Smooth muscle cell (in vitro differentiated cells): ENCODE data around the gene GFPT1. TPM values are rescaled to one million over a fixed set of nuclear protein-coding genes. Genes with fewer than 3 reads are reported as not detected.

ENCODE experiments used
- DNase-seq: peaks from one replicate; lab custom pipeline; 2025; ENCODE audit not compliant: unreplicated experiment; lab: John Stamatoyannopoulos, UW
- H2AFZ ChIP-seq: fragments of 200-600 bp; sonication (generic); 2 replicates; pipeline ENCODE4 v1.6.0; 2016; ENCODE audit warnings: antibody characterized with exemption, low read depth, mild to moderate bottlenecking
- H3F3A ChIP-seq: fragments of 200-600 bp; sonication (generic); 2 replicates; pipeline ENCODE4 v1.6.0; 2017; ENCODE audit warnings: antibody characterized with exemption, low read depth
- H3K27ac ChIP-seq: fragments of 200-600 bp; sonication (generic); 2 replicates; pipeline ENCODE4 v1.5.1; 2016; ENCODE audit warnings: low read depth, mild to moderate bottlenecking
- H3K27me3 ChIP-seq: fragments of 200-600 bp; sonication (generic); 2 replicates; pipeline ENCODE4 v1.6.1; 2016; ENCODE audit warnings: low read depth, mild to moderate bottlenecking
- H3K36me3 ChIP-seq: fragments of 200-600 bp; sonication (generic); 2 replicates; pipeline ENCODE4 v1.5.1; 2016; ENCODE audit warnings: low read depth
- H3K4me1 ChIP-seq: fragments of 200-600 bp; sonication (generic); 2 replicates; pipeline ENCODE4 v1.5.1; 2016; ENCODE audit warnings: low read depth
- H3K4me2 ChIP-seq: fragments of 200-600 bp; sonication (generic); 2 replicates; pipeline ENCODE4 v1.6.0; 2016; ENCODE audit warnings: mild to moderate bottlenecking
- H3K4me3 ChIP-seq: fragments of 200-600 bp; sonication (generic); 2 replicates; pipeline ENCODE4 v1.5.1; 2016; ENCODE audit warnings: mild to moderate bottlenecking
- H3K79me2 ChIP-seq: fragments of 200-600 bp; sonication (generic); 2 replicates; pipeline ENCODE4 v1.6.0; 2016; ENCODE audit warnings: low read depth, mild to moderate bottlenecking
- H3K9ac ChIP-seq: fragments of 200-600 bp; sonication (generic); 2 replicates; pipeline ENCODE4 v1.6.0; 2016; ENCODE audit warnings: low read depth
- H3K9me3 ChIP-seq: fragments of 200-600 bp; sonication (generic); replicated peaks from 2 replicates; pipeline ENCODE4 v1.5.1; 2016; ENCODE audit warnings: low read depth
- H4K20me1 ChIP-seq: fragments of 200-600 bp; sonication (generic); 2 replicates; pipeline ENCODE4 v1.6.0; 2016; ENCODE audit warnings: low read depth
- WGBS: methylation state at CpG from one replicate; pipeline ENCODE4 v1.1.7; 2016; ENCODE audit warnings: low lambda C conversion rate; 5-methylcytosine and 5-hydroxymethylcytosine counted together
- polyA plus RNA-seq: library from polyadenylated mRNA; unstranded; fragments of >200 nt; fragmentation: Nextera tagmentation; extraction: Ambion mirVana; gene quantifications from 2 replicates; pipeline ENCODE4 v1.2.1, GENCODE V29; 2016
- small RNA-seq: library from RNA; depleted of rRNA; stranded (forward); fragments of <200 nt; gene quantifications from one replicate; pipeline ENCODE3, GENCODE V24; 2014
- total RNA-seq: library from RNA; depleted of rRNA; stranded (reverse); fragments of >200 nt; gene quantifications from 2 replicates; pipeline ENCODE4 v1.2.3, GENCODE V29; 2014
- TF ChIP-seq, protein P1 (sequence below): fragments of 200-600 bp; sonication (generic); IDR thresholded peaks from 2 replicates; pipeline ENCODE4 v1.5.1; 2017; ENCODE audit warnings: borderline replicate concordance, mild to moderate bottlenecking, antibody characterized with exemption; ENCODE audit not compliant: insufficient read depth, poor library complexity, severe bottlenecking

The GFPT1 gene
- total and polyA plus RNA-seq, 2 experiments from 2014 or later, result 78.5 to 97.7 TPM

DNA sequence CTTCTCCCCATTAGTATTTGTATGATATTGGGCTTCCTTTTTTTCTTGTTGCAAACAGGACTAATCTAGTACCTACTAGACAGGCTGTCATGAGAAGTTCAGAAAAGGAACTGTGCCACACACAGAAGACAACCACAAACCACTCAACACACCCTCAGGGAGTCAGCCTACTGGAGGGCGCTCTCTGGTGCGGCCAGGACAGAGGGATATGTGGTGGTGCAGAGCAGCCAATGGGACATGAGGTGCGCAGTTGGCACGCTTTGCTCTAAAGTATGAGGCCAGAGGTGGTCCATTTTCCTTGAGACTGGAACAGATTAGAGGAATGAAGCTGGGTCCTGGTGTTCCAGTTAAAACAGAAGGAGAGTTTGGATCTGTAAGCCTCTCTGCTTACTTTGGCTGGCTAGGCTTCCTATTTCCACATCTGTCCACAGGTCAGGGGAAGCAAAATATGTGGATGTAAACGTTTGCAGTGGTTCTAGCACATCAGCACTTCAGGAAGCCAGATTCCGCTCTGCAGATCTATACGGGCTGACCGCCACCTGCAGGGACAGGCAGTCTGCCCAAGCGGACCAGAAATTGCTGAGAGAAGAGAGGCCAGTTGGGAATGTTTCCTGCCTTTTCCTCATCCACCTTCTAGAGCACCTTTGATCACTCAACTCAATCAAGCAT is 114.1 kb downstream of the GFPT1 start:
- H4K20me1 ChIP-seq, result no peaks in the 10 kb centered on the region
- WGBS, result 77% methylated on average over 9 of the region's 9 CpGs

DNA sequence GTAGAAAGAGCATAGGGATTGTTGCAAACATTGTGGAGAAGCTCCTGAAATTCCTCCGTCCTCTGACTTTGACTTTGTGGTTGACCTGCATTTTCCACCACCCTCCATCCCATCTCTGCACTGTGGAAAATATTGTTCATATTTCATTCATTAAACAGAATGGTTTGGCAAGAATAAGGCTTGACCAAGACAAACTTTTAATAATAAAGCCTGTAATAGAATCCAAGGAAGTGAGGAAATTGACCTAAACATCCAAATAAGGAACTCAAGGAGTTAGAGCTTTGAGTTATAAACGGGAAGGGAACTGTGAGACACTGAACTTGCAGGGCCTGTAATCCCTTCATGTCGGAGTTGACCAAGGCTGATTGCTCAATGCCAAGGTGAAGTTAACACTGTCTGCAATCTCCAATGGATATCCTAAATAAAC is 115.2 kb downstream of the GFPT1 start:
- no peaks in the 10 kb centered on the region for H3K36me3 ChIP-seq
- no peaks in the 10 kb centered on the region for H3K27me3 ChIP-seq
- no peak overlapping the region for H2AFZ ChIP-seq
- DNase-seq, result no peak
- H3K79me2 ChIP-seq, result no peaks in the 10 kb centered on the region
- no peaks in the 10 kb centered on the region for H3K4me1 ChIP-seq
- H3K9me3 ChIP-seq, result no peaks in the 10 kb centered on the region
- TF ChIP-seq, protein P1, sequence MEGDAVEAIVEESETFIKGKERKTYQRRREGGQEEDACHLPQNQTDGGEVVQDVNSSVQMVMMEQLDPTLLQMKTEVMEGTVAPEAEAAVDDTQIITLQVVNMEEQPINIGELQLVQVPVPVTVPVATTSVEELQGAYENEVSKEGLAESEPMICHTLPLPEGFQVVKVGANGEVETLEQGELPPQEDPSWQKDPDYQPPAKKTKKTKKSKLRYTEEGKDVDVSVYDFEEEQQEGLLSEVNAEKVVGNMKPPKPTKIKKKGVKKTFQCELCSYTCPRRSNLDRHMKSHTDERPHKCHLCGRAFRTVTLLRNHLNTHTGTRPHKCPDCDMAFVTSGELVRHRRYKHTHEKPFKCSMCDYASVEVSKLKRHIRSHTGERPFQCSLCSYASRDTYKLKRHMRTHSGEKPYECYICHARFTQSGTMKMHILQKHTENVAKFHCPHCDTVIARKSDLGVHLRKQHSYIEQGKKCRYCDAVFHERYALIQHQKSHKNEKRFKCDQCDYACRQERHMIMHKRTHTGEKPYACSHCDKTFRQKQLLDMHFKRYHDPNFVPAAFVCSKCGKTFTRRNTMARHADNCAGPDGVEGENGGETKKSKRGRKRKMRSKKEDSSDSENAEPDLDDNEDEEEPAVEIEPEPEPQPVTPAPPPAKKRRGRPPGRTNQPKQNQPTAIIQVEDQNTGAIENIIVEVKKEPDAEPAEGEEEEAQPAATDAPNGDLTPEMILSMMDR, result no peak
- no peaks in the 10 kb centered on the region for H4K20me1 ChIP-seq
- peak overlapping the region; percentile 10 for H3K27ac ChIP-seq
- H3K4me2 ChIP-seq, result peak overlapping the region; percentile 53
- WGBS, result 35% methylated on average over 3 of the region's 3 CpGs
- no peak overlapping the region for H3K9ac ChIP-seq
- no peaks in the 10 kb centered on the region for H3F3A ChIP-seq
- no peak overlapping the region for H3K4me3 ChIP-seq

More for the DNA sequence above, 114.1 kb downstream of the GFPT1 start:
- no peak overlapping the region for H3K27ac ChIP-seq
- no peaks in the 10 kb centered on the region for H3K9me3 ChIP-seq
- H3K4me3 ChIP-seq, result no peak overlapping the region
- no peaks in the 10 kb centered on the region for H3F3A ChIP-seq
- TF ChIP-seq, protein P1, result no peak
- H3K27me3 ChIP-seq, result no peaks in the 10 kb centered on the region
- H3K4me1 ChIP-seq, result no peaks in the 10 kb centered on the region
- no peaks in the 10 kb centered on the region for H3K36me3 ChIP-seq
- H2AFZ ChIP-seq, result no peak overlapping the region
- H3K4me2 ChIP-seq, result no peak overlapping the region
- H3K79me2 ChIP-seq, result no peaks in the 10 kb centered on the region
- no peak overlapping the region for H3K9ac ChIP-seq
- no peak for DNase-seq

Small RNA genes within 50 kb of the gene (small RNA-seq; reads per million reads assigned to genes)
- gene RF00019, result not detected

Other genes starting within 250 kb of the GFPT1 start
- 40.2 and 43.0 TPM in 2 replicates for gene NFU1, start 50.2 kb upstream of the GFPT1 start, total RNA-seq
- 62.0 and 67.7 TPM in 2 replicates for gene NFU1, start 50.2 kb upstream of the GFPT1 start, polyA plus RNA-seq